H9 (cell line): ENCODE results near the gene MORN1. TPM values are rescaled to one million over a fixed set of nuclear protein-coding genes. Genes with fewer than 3 reads are reported as not detected.

Experiments
- DNase-seq: peaks from one replicate; pipeline ENCODE4 v3.0.0-alpha.2; 2017
- H2AFZ ChIP-seq: one replicate; pipeline ENCODE4 v1.6.1; 2013; ENCODE audit warnings: mild to moderate bottlenecking, low read length, control low read depth, moderate library complexity
- H2AK5ac ChIP-seq: 2 replicates; pipeline ENCODE4 v1.6.1; 2013; ENCODE audit warnings: low read length, control low read depth, mixed read lengths; ENCODE audit not compliant: insufficient read length
- H2BK120ac ChIP-seq: one replicate; pipeline ENCODE4 v1.6.1; 2013; ENCODE audit warnings: low read depth, mild to moderate bottlenecking, low read length, control low read depth, inconsistent platforms; ENCODE audit not compliant: poor library complexity, severe bottlenecking
- H2BK12ac ChIP-seq: 2 replicates; pipeline ENCODE4 v1.6.1; 2013; ENCODE audit warnings: low read length, control low read depth, mixed read lengths, low read depth; ENCODE audit not compliant: insufficient read length
- H2BK15ac ChIP-seq: 2 replicates; pipeline ENCODE4 v1.6.1; 2013; ENCODE audit warnings: low read depth, low read length, control low read depth
- H2BK20ac ChIP-seq: one replicate; pipeline ENCODE4 v1.6.1; 2013; ENCODE audit warnings: low read depth, mild to moderate bottlenecking, low read length, control low read depth, inconsistent platforms; ENCODE audit not compliant: poor library complexity, severe bottlenecking
- H2BK5ac ChIP-seq: 2 replicates; pipeline ENCODE4 v1.6.1; 2013; ENCODE audit warnings: low read length, control low read depth, mixed read lengths; ENCODE audit not compliant: insufficient read length
- H3K14ac ChIP-seq: 2 replicates; pipeline ENCODE4 v1.6.1; 2013; ENCODE audit warnings: low read length, control low read depth; ENCODE audit not compliant: insufficient read depth
- H3K18ac ChIP-seq: 2 replicates; pipeline ENCODE4 v1.6.1; 2013; ENCODE audit warnings: low read depth, mild to moderate bottlenecking, mixed read lengths, low read length, control low read depth; ENCODE audit not compliant: insufficient read length
- H3K23ac ChIP-seq: 2 replicates; pipeline ENCODE4 v1.6.1; 2013; ENCODE audit warnings: low read length, control low read depth, mixed read lengths, low read depth; ENCODE audit not compliant: insufficient read length
- H3K23me2 ChIP-seq: 2 replicates; pipeline ENCODE4 v1.6.1; 2013; ENCODE audit warnings: low read depth, mild to moderate bottlenecking, mixed read lengths, low read length, control low read depth; ENCODE audit not compliant: insufficient read length, poor library complexity, severe bottlenecking
- H3K27ac ChIP-seq: 2 replicates; pipeline ENCODE4 v1.5.1; 2013; ENCODE audit warnings: low read length, control low read depth, mixed read lengths, low read depth; ENCODE audit not compliant: insufficient read length
- H3K27me3 ChIP-seq: 2 replicates; pipeline ENCODE4 v1.6.1; 2013; ENCODE audit warnings: low read length, control low read depth, inconsistent platforms; ENCODE audit not compliant: insufficient read depth
- H3K4ac ChIP-seq: 2 replicates; pipeline ENCODE4 v1.6.1; 2013; ENCODE audit warnings: low read depth, mild to moderate bottlenecking, control low read depth, inconsistent platforms, low read length, moderate library complexity
- H3K4me1 ChIP-seq: 2 replicates; pipeline ENCODE4 v1.6.1; 2013; ENCODE audit warnings: low read length, control low read depth, inconsistent platforms; ENCODE audit not compliant: insufficient read depth
- H3K4me2 ChIP-seq: 2 replicates; pipeline ENCODE4 v1.6.1; 2013; ENCODE audit warnings: low read length, control low read depth, mixed read lengths; ENCODE audit not compliant: insufficient read length, insufficient read depth
- H3K56ac ChIP-seq: 2 replicates; pipeline ENCODE4 v1.6.1; 2013; ENCODE audit warnings: low read depth, mild to moderate bottlenecking, mixed read lengths, low read length, control low read depth; ENCODE audit not compliant: insufficient read length
- H3K79me1 ChIP-seq: 2 replicates; pipeline ENCODE4 v1.6.1; 2013; ENCODE audit warnings: low read depth, mild to moderate bottlenecking, moderate library complexity, low read length, control low read depth, inconsistent platforms; ENCODE audit not compliant: insufficient read depth, poor library complexity, severe bottlenecking
- H3K79me2 ChIP-seq: 2 replicates; pipeline ENCODE4 v1.6.1; 2013; ENCODE audit warnings: low read length, control low read depth, inconsistent platforms; ENCODE audit not compliant: insufficient read depth
- H3K9ac ChIP-seq: 2 replicates; pipeline ENCODE4 v1.6.1; 2013; ENCODE audit warnings: low read length, control low read depth, mixed read lengths; ENCODE audit not compliant: insufficient read length; ENCODE audit errors: extremely low read depth
- H3K9me3 ChIP-seq: one replicate; pipeline ENCODE4 v1.6.1; 2013; ENCODE audit warnings: low read depth, low read length, inconsistent platforms; ENCODE audit not compliant: control insufficient read depth
- H3T11ph ChIP-seq: one replicate; pipeline ENCODE4 v1.6.1; 2013; ENCODE audit warnings: mild to moderate bottlenecking, low read length, control low read depth, inconsistent platforms
- H4K20me1 ChIP-seq: one replicate; pipeline ENCODE4 v1.6.1; 2013; ENCODE audit not compliant: control insufficient read depth, insufficient read length, insufficient read depth
- H4K5ac ChIP-seq: 2 replicates; pipeline ENCODE4 v1.6.1; 2013; ENCODE audit warnings: low read depth, mild to moderate bottlenecking, mixed read lengths, low read length, control low read depth; ENCODE audit not compliant: insufficient read length
- H4K8ac ChIP-seq: replicated peaks from 2 replicates; pipeline ENCODE4 v1.6.1; 2013; ENCODE audit warnings: low read length, control low read depth, mixed read lengths, low read depth; ENCODE audit not compliant: insufficient read length
- H4K91ac ChIP-seq: 2 replicates; pipeline ENCODE4 v1.6.1; 2013; ENCODE audit warnings: low read depth, mild to moderate bottlenecking, moderate library complexity, mixed read lengths, low read length, control low read depth; ENCODE audit not compliant: insufficient read length
- H3K27ac Mint-ChIP-seq, 3 experiments: 2 replicates in 2 of 3; 3 replicates in 1 of 3; pipeline ENCODE4 v1.8.0; 2020 to 2021; ENCODE audit warnings: mixed read lengths in 3 of 3, mild to moderate bottlenecking in 1 of 3, moderate library complexity in 1 of 3
- H3K27me3 Mint-ChIP-seq: 2 replicates; pipeline ENCODE4 v1.8.0; 2021; ENCODE audit warnings: low read depth, mild to moderate bottlenecking, moderate library complexity, mixed read lengths
- H3K36me3 Mint-ChIP-seq, 3 experiments: 2 replicates in 2 of 3; 3 replicates in 1 of 3; pipeline ENCODE4 v1.8.0; 2020 to 2021; ENCODE audit warnings: low read depth in 3 of 3, mixed read lengths in 3 of 3; ENCODE audit not compliant: insufficient read depth in 1 of 3
- H3K4me1 Mint-ChIP-seq, 2 experiments: 2 replicates each; pipeline ENCODE4 v1.8.0; 2020; ENCODE audit warnings: mixed read lengths in 2 of 2
- H3K4me3 Mint-ChIP-seq, 2 experiments: 2 replicates in 1 of 2; 3 replicates in 1 of 2; pipeline ENCODE4 v1.8.0; 2020 to 2021; ENCODE audit warnings: mild to moderate bottlenecking in 2 of 2, mixed read lengths in 2 of 2, moderate library complexity in 1 of 2
- H3K9me3 Mint-ChIP-seq, 2 experiments: 2 replicates in 1 of 2; 3 replicates in 1 of 2; pipeline ENCODE4 v1.8.0; 2020; ENCODE audit warnings: mild to moderate bottlenecking in 2 of 2, mixed read lengths in 2 of 2, moderate library complexity in 1 of 2
- CTCF ChIP-seq: fragments of 200-600 bp; sonication (generic); conservative IDR thresholded peaks from 3 replicates; pipeline ENCODE4 v1.8.0; 2021; ENCODE audit warnings: antibody characterized with exemption, mild to moderate bottlenecking
- WGBS: extraction: QIAGEN DNeasy Blood & Tissue Kit; methylation state at CpG from one replicate; pipeline ENCODE4 v1.1.7; 2013; ENCODE audit warnings: missing lambda C conversion rate, low lambda C conversion rate, mixed read lengths; ENCODE audit not compliant: insufficient read length; ENCODE audit errors: extremely low coverage; 5-methylcytosine and 5-hydroxymethylcytosine counted together
- total RNA-seq: library from RNA; stranded (reverse); gene quantifications from 2 replicates; pipeline ENCODE4 v1.2.1, GENCODE V29; 2021

The MORN1 gene
- total RNA-seq, 1 experiment from 2014 or later = 12.7 TPM

DNA sequence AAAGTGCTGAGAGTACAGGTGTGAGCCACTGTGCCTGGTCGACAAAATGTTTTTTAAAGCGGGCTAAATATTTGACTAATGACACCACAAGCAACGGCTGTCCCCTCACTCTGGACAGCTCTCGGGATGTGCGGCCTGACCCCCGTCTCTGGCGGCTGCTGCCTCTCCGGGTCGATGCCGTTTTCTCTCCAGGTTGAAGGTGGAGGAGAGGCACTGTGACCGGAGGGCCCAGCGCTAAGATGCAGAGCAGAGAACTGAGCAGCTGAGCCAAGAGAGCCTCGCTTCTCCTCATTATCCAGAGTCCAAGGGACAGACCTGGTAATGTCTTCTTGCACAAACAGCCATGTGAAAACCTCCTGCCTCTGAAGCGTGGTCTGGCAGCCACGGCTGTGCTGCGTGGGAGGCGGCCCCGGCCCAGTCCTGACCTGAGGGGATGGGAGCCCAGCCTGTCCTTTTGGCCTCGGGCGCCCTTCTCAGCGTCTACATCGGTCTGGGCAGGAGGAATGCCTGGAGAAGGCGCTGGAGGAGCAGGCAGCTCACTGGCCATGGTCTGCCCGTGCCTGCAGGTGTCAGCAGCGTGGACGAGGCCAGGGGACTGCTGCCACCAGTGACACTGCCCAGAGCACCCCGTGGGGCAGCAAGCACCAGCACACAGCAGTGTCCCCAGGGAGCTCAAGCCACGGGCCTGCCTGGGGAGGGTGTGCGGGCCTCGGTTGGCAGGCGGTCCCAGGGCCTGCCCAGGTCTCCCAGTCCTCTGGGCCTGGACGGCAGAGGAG, 10.3 kb downstream of the MORN1 start:
- Histone ChIP-seq H2BK12ac (no peak overlapping the region), H4K5ac (no peak overlapping the region), H3K56ac (no peak overlapping the region), H3K4me1 (no peaks in the 10 kb centered on the region), H3K4ac (no peak overlapping the region), H3K27me3 (no peaks in the 10 kb centered on the region), H3K9me3 (no peaks in the 10 kb centered on the region), H2BK15ac (no peak overlapping the region), H4K91ac (no peak overlapping the region), H2BK20ac (no peak overlapping the region), H3K4me2 (no peak overlapping the region), H2AFZ (no peak overlapping the region), H3T11ph (no peak overlapping the region), H2BK120ac (no peak overlapping the region), H4K8ac (no peak overlapping the region), H3K23me2 (no peaks in the 10 kb centered on the region), H3K23ac (no peak overlapping the region), H3K14ac (no peak overlapping the region; the same call in 1 of the 2 replicates), H2BK5ac (no peak overlapping the region), H3K79me1 (no peaks in the 10 kb centered on the region), H3K27ac (no peak overlapping the region), H2AK5ac (no peak overlapping the region), H3K18ac (no peak overlapping the region), H4K20me1 (no peaks in the 10 kb centered on the region), H3K9ac (no peak overlapping the region), H3K79me2 (no peaks in the 10 kb centered on the region)
- H3K27me3 Mint-ChIP-seq = no peaks in the 10 kb centered on the region; the same call in none of the 2 replicates
- no peak overlapping the region for H3K4me3 Mint-ChIP-seq
- no peak for TF ChIP-seq CTCF
- no peaks in the 10 kb centered on the region for H3K9me3 Mint-ChIP-seq
- H3K27ac Mint-ChIP-seq = no peak overlapping the region
- peaks cover 3 to 4% of the 10 kb centered on the region in 2 experiments; a peak in 1 of 4 replicates for H3K4me1 Mint-ChIP-seq
- H3K36me3 Mint-ChIP-seq = peaks cover 0 to 3% (median 0%) of the 10 kb centered on the region in 3 experiments; a peak in 1 of 7 replicates
- no CpG with 5 or more reads among the region's 32 CpGs for WGBS
- DNase-seq = no peak
